Measurements from ENCODE around the gene SPINK5. TPM values are rescaled to one million over a fixed set of nuclear protein-coding genes. Genes with fewer than 3 reads are reported as not detected.

SPINK5 gene
- total RNA-seq, 1 experiment from 2014 or later = not detected

- POLR2A ChIA-PET (ENCODE audit: unreplicated experiment) = interaction anchor here (0.5 kb wide), 1 partner anchor 17 kb away, joined by 5 read pairs; no protein-coding TSS in a partner anchor
- ATAC-seq = no peak
- Histone ChIP-seq H3K9me2 (replicated peaks; ENCODE audit: low read length) (no peaks in the 10 kb centered on the region), H3K9ac (ENCODE audit: low read length) (no peak overlapping the region), H3K4me1 (ENCODE audit: insufficient read depth, low read length) (peaks cover 22% of the 10 kb centered on the region), H3K79me2 (ENCODE audit: low read length) (no peaks in the 10 kb centered on the region), H3K9me3 (ENCODE audit: low read length) (no peaks in the 10 kb centered on the region), H2AFZ (ENCODE audit: low read length) (peak overlapping the region; percentile 70), H3K4me3 (ENCODE audit: low read length) (peak overlapping the region; percentile 47; the same call in 1 of the 2 replicates), H3K27me3 (ENCODE audit: low read length) (no peaks in the 10 kb centered on the region), H3K36me3 (ENCODE audit: low read depth, low read length) (no peaks in the 10 kb centered on the region), H3K27ac (ENCODE audit: low read length) (no peak overlapping the region; the same call in 1 of the 2 replicates), H3F3A (ENCODE audit: low read length, unreplicated experiment) (no peaks in the 10 kb centered on the region), H3K4me2 (ENCODE audit: low read length) (peak overlapping the region; percentile 71), H4K20me1 (ENCODE audit: low read length) (no peaks in the 10 kb centered on the region)
- no peak for TF ChIP-seq EZH2 (IDR thresholded peaks at IDR 0.05; ENCODE audit: low read length, unreplicated experiment)
- no peak for TF ChIP-seq CTCF (conservative IDR thresholded peaks at IDR 0.05; ENCODE audit: low read depth, low read length)
- TF ChIP-seq EZH2phosphoT487 (IDR thresholded peaks at IDR 0.05; ENCODE audit: borderline replicate concordance, low read length) = no peak
- intact Hi-C loops (cut with micrococcal nuclease) = loop anchor here (2.0 to 5.0 kb wide), 2 partner anchors 73 to 93 kb away; no protein-coding TSS in a partner anchor
- no peak for DNase-seq
- BruUV-seq (replicated peaks) = no TSS peak
- CTCF ChIA-PET = interaction anchor here (0.6 to 1.1 kb wide), 4 partner anchors 11 to 233 kb away, joined by 3 to 4 read pairs (median 4); no protein-coding TSS in a partner anchor
Observed at GRCh38 chr5:148090146-148090772, 26.5 kb downstream of the SPINK5 start.

GRCh38 chr5:148090773-148091250, 27.0 kb downstream of the SPINK5 start:
- DNase-seq (peak; percentile 88), ATAC-seq (peak; percentile 85)
- H3K27me3 ChIP-seq (ENCODE audit: low read length) = no peaks in the 10 kb centered on the region
- no peaks in the 10 kb centered on the region for H3K36me3 ChIP-seq (ENCODE audit: low read depth, low read length)
- H4K20me1 ChIP-seq (ENCODE audit: low read length) = no peaks in the 10 kb centered on the region
- H3K4me2 ChIP-seq (ENCODE audit: low read length) = peak overlapping the region; percentile 71
- H3K27ac ChIP-seq (ENCODE audit: low read length) = peak overlapping the region; percentile 11
- no TSS peak for BruUV-seq (replicated peaks)
- H3F3A ChIP-seq (ENCODE audit: low read length, unreplicated experiment) = no peaks in the 10 kb centered on the region
- H3K4me1 ChIP-seq (ENCODE audit: insufficient read depth, low read length) = peaks cover 22% of the 10 kb centered on the region
- H3K79me2 ChIP-seq (ENCODE audit: low read length) = no peaks in the 10 kb centered on the region
- H2AFZ ChIP-seq (ENCODE audit: low read length) = peak overlapping the region; percentile 70
- H3K9me2 ChIP-seq (replicated peaks; ENCODE audit: low read length) = no peaks in the 10 kb centered on the region
- H3K9ac ChIP-seq (ENCODE audit: low read length) = no peak overlapping the region
- no peaks in the 10 kb centered on the region for H3K9me3 ChIP-seq (ENCODE audit: low read length)
- H3K4me3 ChIP-seq (ENCODE audit: low read length) = peak overlapping the region; percentile 47
- POLR2A ChIA-PET (ENCODE audit: unreplicated experiment) = interaction anchor here (0.5 kb wide), 1 partner anchor 16 kb away, joined by 5 read pairs; no protein-coding TSS in a partner anchor
- CTCF ChIA-PET = interaction anchor here (0.6 to 1.1 kb wide), 3 partner anchors 16 to 233 kb away, joined by 4 read pairs; no protein-coding TSS in a partner anchor
- TF ChIP-seq EZH2phosphoT487 (IDR thresholded peaks at IDR 0.05; ENCODE audit: borderline replicate concordance, low read length) (no peak), EZH2 (IDR thresholded peaks at IDR 0.05; ENCODE audit: low read length, unreplicated experiment) (no peak), CTCF (conservative IDR thresholded peaks at IDR 0.05; ENCODE audit: low read depth, low read length) (no peak)
- intact Hi-C loops (cut with micrococcal nuclease) = loop anchor here (2.0 to 5.0 kb wide), 2 partner anchors 74 to 94 kb away; no protein-coding TSS in a partner anchor
